GM13977 (cell line): ENCODE data around the gene CASKIN2.

Experiments
- DNase-seq: peaks from one replicate; pipeline ENCODE4 v3.0.0; 2012; ENCODE audit warnings: low spot score
- CTCF ChIP-seq: IDR thresholded peaks from 2 replicates; pipeline ENCODE4 v1.5.1; 2012; ENCODE audit warnings: mild to moderate bottlenecking, control low read depth; ENCODE audit not compliant: insufficient read depth; ENCODE audit errors: extremely low read depth, missing control alignments
- in situ Hi-C: fragments of 300-500 bp; cut with MboI; formaldehyde crosslinking; loops from one replicate; pipeline ENCODE4 v1.12.0; 2022; ENCODE audit warnings: low sequenced_read_pairs, low pct_unique_long_range_greater_than_20kb, mixed read lengths, inconsistent platforms; ENCODE audit not compliant: unreplicated experiment

The CASKIN2 gene

GRCh38 chr17:75546181-75546580, 30.8 kb upstream of the CASKIN2 start:
- TF ChIP-seq CTCF: no peak
- in situ Hi-C loops: no loop called here
- DNase-seq: no peak

GRCh38 chr17:75544250-75544649, 28.9 kb upstream of the CASKIN2 start:
- TF ChIP-seq CTCF: no peak
- no peak for DNase-seq
- in situ Hi-C loops: no loop called here

GRCh38 chr17:75542728-75543336, 27.5 kb upstream of the CASKIN2 start:
- no peak for TF ChIP-seq CTCF
- in situ Hi-C loops: no loop called here
- no peak for DNase-seq

GRCh38 chr17:75542229-75542628, 26.9 kb upstream of the CASKIN2 start:
- in situ Hi-C loops: no loop called here
- no peak for DNase-seq
- no peak for TF ChIP-seq CTCF

- DNase-seq: no peak
- TF ChIP-seq CTCF: no peak
- in situ Hi-C loops: no loop called here
Measured at GRCh38 chr17:75540923-75541503, 25.7 kb upstream of the CASKIN2 start.

- in situ Hi-C loops: no loop called here
- no peak for DNase-seq
- TF ChIP-seq CTCF: no peak
Measured at GRCh38 chr17:75539967-75540729, 24.8 kb upstream of the CASKIN2 start.
